ENCODE data around the gene LEKR1.

- TF ChIP-seq CTCF (IDR thresholded peaks at IDR 0.05; ENCODE audit: low read depth, low read length) (no peak), EZH2phosphoT487 (IDR thresholded peaks at IDR 0.05; ENCODE audit: low read depth) (no peak)
Measured at GRCh38 chr3:156898296-156898880, 72.2 kb downstream of the LEKR1 start.

Data from OCI-LY3 (cell line).